K562 (cell line): Measurements from ENCODE around the gene DPM2. TPM values are rescaled to one million over a fixed set of nuclear protein-coding genes. Genes with fewer than 3 reads are reported as not detected.

Experiments used
- CREB1 ChIP-seq, 2 experiments: sonication (generic) in 1 of 2; formaldehyde crosslinking in 1 of 2; IDR thresholded peaks; 2 replicates each; pipeline versions ENCODE4 v1.6.1 to v1.8.0; 2012 to 2022; ENCODE audit warnings: inconsistent platforms in 1 of 2, mild to moderate bottlenecking in 1 of 2, missing genetic modification reagents in 1 of 2, moderate library complexity in 1 of 2
- CREB3L1 ChIP-seq: fragments of 450-650 bp; IDR thresholded peaks from 2 replicates; pipeline ENCODE4 v1.6.1; 2014; ENCODE audit warnings: low read depth, mild to moderate bottlenecking, moderate library complexity, borderline replicate concordance
- EP300 ChIP-seq: IDR thresholded peaks from 2 replicates; pipeline ENCODE4 v1.6.1; 2012; ENCODE audit warnings: low read length, improper control_type of control experiment
- FOXP4 ChIP-seq: sonication (generic); formaldehyde crosslinking; IDR thresholded peaks from 2 replicates; pipeline ENCODE4 v1.8.0; 2022; ENCODE audit warnings: mild to moderate bottlenecking, missing genetic modification reagents, borderline replicate concordance
- FUS ChIP-seq: fragments of 200-400 bp; formaldehyde crosslinking; optimal IDR thresholded peaks from 2 replicates; pipeline ENCODE3; 2017; ENCODE audit warnings: low read depth, low read length
- HDAC1 ChIP-seq, 2 experiments: fragments of 450-650 bp; IDR thresholded peaks; 2 replicates each; pipeline ENCODE4 v1.6.1; 2016 to 2017; ENCODE audit warnings: inconsistent platforms in 1 of 2, mild to moderate bottlenecking in 1 of 2, moderate library complexity in 1 of 2
- HDAC2 ChIP-seq: fragments of 450-650 bp; IDR thresholded peaks from 2 replicates; pipeline ENCODE4 v1.6.1; 2016; ENCODE audit warnings: mild to moderate bottlenecking
- KLF6 ChIP-seq: fragments of 250-450 bp; sonication (Bioruptor Pico); IDR thresholded peaks from 2 replicates; pipeline ENCODE4 v1.4.0; 2020; ENCODE audit warnings: mild to moderate bottlenecking, moderate library complexity, borderline replicate concordance
- MITF ChIP-seq: IDR thresholded peaks from 2 replicates; pipeline ENCODE4 v1.6.1; 2014; ENCODE audit warnings: antibody characterized with exemption
- MTA2 ChIP-seq: fragments of 450-650 bp; IDR thresholded peaks from 2 replicates; pipeline ENCODE4 v1.6.1; 2016; ENCODE audit warnings: low read depth
- MTF1 ChIP-seq: fragments of 250-450 bp; sonication (Bioruptor Pico); IDR thresholded peaks from 2 replicates; pipeline ENCODE4 v1.9.0; 2021; ENCODE audit warnings: moderate library complexity, mild to moderate bottlenecking, inconsistent platforms, borderline replicate concordance
- NCOA2 ChIP-seq, 2 experiments: fragments of 450-650 bp; IDR thresholded peaks; 2 replicates each; pipeline ENCODE4 v1.6.1; 2018; ENCODE audit warnings: mild to moderate bottlenecking in 2 of 2, moderate library complexity in 1 of 2; ENCODE audit not compliant: partially characterized antibody in 2 of 2
- NFE2 ChIP-seq: IDR thresholded peaks from 2 replicates; pipeline ENCODE4 v1.6.1; 2014; ENCODE audit warnings: antibody characterized with exemption, low read depth
- NR4A1 ChIP-seq, 2 experiments: fragments of 250-450 bp in 1 of 2; fragments of 450-650 bp in 1 of 2; sonication (Bioruptor Pico) in 1 of 2; IDR thresholded peaks; 2 replicates each; pipeline versions ENCODE4 v1.4.0 to v1.6.1; 2016 to 2020; ENCODE audit warnings: mild to moderate bottlenecking in 2 of 2, missing compliant biosample characterization in 1 of 2, missing genetic modification characterization in 1 of 2, moderate library complexity in 1 of 2
- PURB ChIP-seq: sonication (generic); formaldehyde crosslinking; IDR thresholded peaks from 2 replicates; pipeline ENCODE4 v1.9.0; 2021; ENCODE audit warnings: low read depth, mild to moderate bottlenecking, missing genetic modification reagents
- SETDB1 ChIP-seq: IDR thresholded peaks from one replicate; pipeline ENCODE4 v1.6.1; 2012; ENCODE audit warnings: low read length, control low read depth, inconsistent platforms
- SRSF9 ChIP-seq: fragments of 200-400 bp; formaldehyde crosslinking; IDR thresholded peaks from 2 replicates; pipeline ENCODE4 v1.6.1; 2017; ENCODE audit warnings: low read depth, low read length, borderline replicate concordance
- ZNF224 ChIP-seq: sonication (generic); formaldehyde crosslinking; IDR thresholded peaks from 2 replicates; pipeline ENCODE4 v1.8.0; 2022; ENCODE audit warnings: mild to moderate bottlenecking, missing genetic modification reagents
- ZNF512 ChIP-seq: IDR thresholded peaks from 2 replicates; pipeline ENCODE4 v1.6.1; 2016; ENCODE audit warnings: missing genetic modification characterization, missing compliant biosample characterization
- ZNF551 ChIP-seq: fragments of 250-450 bp; sonication (Bioruptor Pico); IDR thresholded peaks from 2 replicates; pipeline ENCODE4 v1.5.0; 2021; ENCODE audit warnings: mild to moderate bottlenecking, moderate library complexity
- ZNF764 ChIP-seq: fragments of 250-450 bp; sonication (Bioruptor Pico); IDR thresholded peaks from 2 replicates; pipeline ENCODE4 v1.4.0; 2020; ENCODE audit warnings: low read depth, mild to moderate bottlenecking, moderate library complexity
- polyA plus RNA-seq, 8 experiments: library from polyadenylated mRNA; depleted of rRNA in 4 of 8; stranded (reverse) in 5 of 8; unstranded in 3 of 8; fragments of >200 nt; fragmentation: Nextera tagmentation in 2 of 8; fragmentation: Illumina TruSeq in 1 of 8; extraction: Ambion mirVana in 2 of 8; extraction: Trizol in 1 of 8; gene quantifications; 2 replicates each; pipeline versions ENCODE4 v1.2.1 to v1.2.3, GENCODE V29; 2011 to 2014; ENCODE audit warnings: inconsistent platforms in 1 of 8, missing spikeins in 1 of 8
- total RNA-seq, 7 experiments: library from RNA; depleted of rRNA in 6 of 7; stranded (reverse); fragments of >200 nt in 6 of 7; fragmentation: Illumina TruSeq in 2 of 7; extraction: Trizol in 2 of 7; gene quantifications; 2 replicates each; pipeline versions ENCODE4 v1.2.1 to v1.2.3, GENCODE V29; 2011 to 2021; ENCODE audit warnings: low replicate concordance in 1 of 7

The DPM2 gene
- total and polyA plus RNA-seq, 9 of the 15 experiments (the other 6 are each of a cell fraction or from before 2014, with no cell fraction given) = 43.5 to 126 (median 71.1) TPM

GRCh38 chr9:127980706-127981558 lies 43.3 kb upstream of the DPM2 start, which contains the start of gene EEIG1 (continued):
- TF ChIP-seq MTF1 (CRISPR knock-in tag) (no peak), NCOA2 (IDR thresholded peaks at IDR 0.05; ENCODE audit: partially characterized antibody in 2 of 2) (no peak), MITF (no peak), MTA2 (no peak), EP300 (no peak), FOXP4 (no peak), ZNF224 (CRISPR knock-in tag) (no peak), ZNF764 (CRISPR knock-in tag) (no peak), CREB1 (IDR thresholded peaks at IDR 0.05) (no peak), CREB1 (CRISPR knock-in tag; IDR thresholded peaks at IDR 0.05) (no peak), CREB3L1 (0 out of 2 replicates have a peak, but pooled peaks have one; percentile 1), NR4A1 (CRISPR knock-in tag; IDR thresholded peaks at IDR 0.05) (no peak), NR4A1 (tag; IDR thresholded peaks at IDR 0.05) (no peak), PURB (CRISPR knock-in tag) (no peak), SETDB1 (no peak), HDAC1 (IDR thresholded peaks at IDR 0.05) (peak in 1 of 2 experiments; percentile 32; a peak in 1 of 4 replicates), ZNF512 (tag) (no peak), KLF6 (CRISPR knock-in tag) (no peak), FUS (no peak), HDAC2 (no peak), NFE2 (no peak), SRSF9 (no peak), ZNF551 (CRISPR knock-in tag) (no peak)
